K562 treated with DMSO at 1 percent for 24 hours (cell line): Measurements from ENCODE around the gene OR4C11. TPM values are rescaled to one million over a fixed set of nuclear protein-coding genes. Genes with fewer than 3 reads are reported as not detected.

Experiments
- total RNA-seq: library from RNA; unstranded; fragments of 300-600 nt; gene quantifications from 2 replicates; pipeline ENCODE4 v1.2.3, GENCODE V29; 2022; ENCODE audit warnings: low read depth; ENCODE audit not compliant: insufficient read depth

The OR4C11 gene, protein sequence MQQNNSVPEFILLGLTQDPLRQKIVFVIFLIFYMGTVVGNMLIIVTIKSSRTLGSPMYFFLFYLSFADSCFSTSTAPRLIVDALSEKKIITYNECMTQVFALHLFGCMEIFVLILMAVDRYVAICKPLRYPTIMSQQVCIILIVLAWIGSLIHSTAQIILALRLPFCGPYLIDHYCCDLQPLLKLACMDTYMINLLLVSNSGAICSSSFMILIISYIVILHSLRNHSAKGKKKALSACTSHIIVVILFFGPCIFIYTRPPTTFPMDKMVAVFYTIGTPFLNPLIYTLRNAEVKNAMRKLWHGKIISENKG
- total RNA-seq: not detected in 2 replicates

DNA sequence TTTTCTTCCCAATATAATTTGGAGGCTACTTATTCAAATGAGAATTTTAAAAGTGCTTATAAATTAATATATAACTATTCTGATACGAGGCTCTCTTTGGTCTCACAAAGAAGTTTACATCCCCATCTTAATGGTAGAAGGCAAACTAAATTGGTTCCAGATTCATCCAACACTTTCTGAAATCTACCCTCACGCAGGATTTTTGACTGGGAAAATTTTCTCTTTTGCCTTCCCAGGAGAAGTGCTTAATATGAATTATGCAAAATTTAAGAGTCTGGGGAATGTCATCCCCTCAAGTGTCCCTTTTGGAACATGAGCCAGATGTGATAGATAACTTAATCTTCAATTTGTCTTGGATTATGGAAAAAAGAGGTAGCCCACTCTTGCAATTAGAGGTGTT is at the start of gene OR4C11:
OR4C11 (minus strand) TSS at position 101 of the 400 bp plus-strand sequence. CDS start 3,272 bp downstream, outside the sequence.

DNA sequence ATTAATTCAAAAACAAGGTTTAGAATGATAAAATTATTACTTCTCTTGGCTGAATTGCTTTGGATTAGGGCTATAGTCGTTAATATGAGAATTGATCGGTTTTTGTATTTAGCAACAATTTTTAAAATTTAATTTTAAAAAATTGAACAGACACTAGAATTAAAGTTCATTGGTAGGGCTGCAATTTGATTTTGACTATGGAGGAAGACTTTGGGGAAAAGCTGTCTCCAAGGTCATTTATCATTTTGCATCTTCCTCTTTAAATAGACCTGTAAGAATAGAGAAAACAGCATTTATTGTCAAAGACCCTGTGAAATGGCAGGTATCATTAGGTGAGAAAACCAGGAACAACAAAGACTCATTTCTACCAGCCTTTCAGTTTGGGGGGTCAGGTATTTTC is 40.6 kb upstream of the OR4C11 start, which contains the start of gene OR4S2:
OR4S2 (plus strand) TSS at position 301 of the 400 bp plus-strand sequence. CDS start 2,577 bp downstream, outside the sequence.

DNA sequence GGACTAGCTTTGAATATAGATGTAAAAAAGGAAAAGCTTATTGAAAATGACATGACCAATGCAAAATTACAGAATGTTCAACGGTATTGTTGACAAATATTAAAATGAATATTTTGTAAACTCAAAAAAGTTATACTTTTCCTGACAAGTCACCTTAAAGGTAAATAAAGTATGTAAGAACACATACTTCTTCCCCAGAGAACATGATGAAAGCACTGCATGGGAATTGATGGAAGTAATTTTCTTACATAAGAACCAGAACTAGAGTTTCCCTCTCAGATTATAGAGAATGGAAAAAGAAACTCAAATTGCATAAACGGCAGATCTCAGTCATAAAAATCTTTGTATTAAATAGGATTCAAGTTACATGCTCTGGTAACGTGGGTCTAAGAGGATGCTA is 27.4 kb upstream of the OR4C11 start, which contains the start of gene OR4P4:
OR4P4 (plus strand) TSS at position 301 of the 400 bp plus-strand sequence.

DNA sequence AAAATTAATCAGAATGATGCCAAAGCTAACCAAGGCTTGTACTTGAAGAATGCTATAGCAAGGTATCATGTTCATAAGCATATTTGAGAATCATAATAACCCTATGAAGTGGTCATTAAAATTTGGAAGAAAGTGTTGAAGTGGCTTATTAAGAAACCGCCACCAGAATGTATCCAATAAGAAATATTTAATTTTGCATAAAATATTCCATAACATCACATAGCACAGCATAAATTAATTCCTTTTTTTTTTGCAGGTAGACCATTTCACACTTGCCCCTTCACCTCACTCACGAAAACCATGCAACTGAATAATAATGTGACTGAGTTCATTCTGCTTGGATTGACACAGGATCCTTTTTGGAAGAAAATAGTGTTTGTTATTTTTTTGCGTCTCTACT is 35.6 kb downstream of the OR4C11 start, which contains the start of gene OR4C16:
OR4C16 (plus strand) TSS at position 301 of the 400 bp plus-strand sequence; CDS start at position 301, 0 bp downstream.

DNA sequence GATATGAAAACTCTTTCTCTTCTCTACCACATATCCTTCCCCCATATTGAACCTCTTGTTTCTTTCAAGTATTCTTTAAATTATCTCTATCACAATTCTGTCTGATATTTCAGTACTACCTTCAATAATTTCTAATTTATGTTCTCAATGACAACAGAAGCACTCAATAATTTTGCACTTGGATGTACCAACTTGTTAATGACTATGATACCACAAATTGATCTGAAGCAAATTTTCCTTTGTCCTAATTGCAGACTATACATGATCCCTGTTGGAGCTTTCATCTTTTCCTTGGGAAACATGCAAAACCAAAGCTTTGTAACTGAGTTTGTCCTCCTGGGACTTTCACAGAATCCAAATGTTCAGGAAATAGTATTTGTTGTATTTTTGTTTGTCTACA is 53.3 kb downstream of the OR4C11 start, which contains the start of gene OR4C15:
OR4C15 (plus strand) TSS at position 301 of the 400 bp plus-strand sequence; CDS start at position 301, 0 bp downstream.

Other genes starting within 250 kb of the OR4C11 start
- not detected in 2 replicates for gene OR4A15, start 239.7 kb downstream of the OR4C11 start, total RNA-seq
- gene OR4C15, start 53.2 kb downstream of the OR4C11 start, total RNA-seq: not detected in 2 replicates
- gene OR4C16, start 35.5 kb downstream of the OR4C11 start, total RNA-seq: not detected in 2 replicates
- not detected in 2 replicates for gene OR4P4, start 27.5 kb upstream of the OR4C11 start, total RNA-seq
- gene OR4S2, start 40.7 kb upstream of the OR4C11 start, total RNA-seq: not detected in 2 replicates
- not detected in 2 replicates for gene OR4C6, start 54.6 kb upstream of the OR4C11 start, total RNA-seq
- gene OR5D13, start 165.8 kb upstream of the OR4C11 start, total RNA-seq: not detected in 2 replicates
- not detected in 2 replicates for gene OR5D14, start 187.9 kb upstream of the OR4C11 start, total RNA-seq
- not detected in 2 replicates for gene OR5L1, start 203.7 kb upstream of the OR4C11 start, total RNA-seq
- gene OR5D18, start 212.0 kb upstream of the OR4C11 start, total RNA-seq: not detected in 2 replicates
- not detected in 2 replicates for gene OR5L2, start 219.6 kb upstream of the OR4C11 start, total RNA-seq
- not detected in 2 replicates for gene OR5D16, start 231.1 kb upstream of the OR4C11 start, total RNA-seq